ENCODE results near the gene TMEM62. TPM values are rescaled to one million over a fixed set of nuclear protein-coding genes. Genes with fewer than 3 reads are reported as not detected.
A peak's percentile ranks its signal among the peaks of the same experiment; 100 is the strongest.

The TMEM62 gene
- total and polyA plus RNA-seq, 10 of the 15 experiments (the other 5 are each of a cell fraction or from before 2014, with no cell fraction given), result 7.0 to 26.8 (median 14.9) TPM

- no peak overlapping the region for H3K27ac ChIP-seq (ENCODE audit: control insufficient read depth, insufficient read depth)
- no peak overlapping the region; the same call in 1 of the 2 replicates for H3K4me2 ChIP-seq (ENCODE audit: control insufficient read depth, insufficient read depth)
- no TSS peak for BruUV-seq (replicated peaks)
Observed at GRCh38 chr15:43187544-43188155, 54.3 kb downstream of the TMEM62 start.

More at GRCh38 chr15:43187544-43188155, 54.3 kb downstream of the TMEM62 start:
- H3K79me2 ChIP-seq (ENCODE audit: control insufficient read depth, insufficient read depth, low read length), result peaks cover 15% of the 10 kb centered on the region
- H3K9me3 ChIP-seq (replicated peaks; ENCODE audit: control insufficient read depth, insufficient read depth, low read length), result no peaks in the 10 kb centered on the region
- RAD21 ChIA-PET (ENCODE audit: unreplicated experiment), result interaction anchor here (1.0 to 2.2 kb wide), 2 partner anchors 16 to 98 kb away, joined by 6 to 15 read pairs; no protein-coding TSS in a partner anchor
- SMC1A ChIA-PET (ENCODE audit: uncharacterized antibody, unreplicated experiment), result interaction anchor here (1.5 kb wide), 1 partner anchor 15 kb away, joined by 3 read pairs; no protein-coding TSS in a partner anchor
- peak; percentile 7 for FAIRE-seq
- intact Hi-C loops (cut with micrococcal nuclease; ENCODE audit: unreplicated experiment), result loop anchor here (1.0 to 5.0 kb wide), 4 partner anchors 17 to 98 kb away; partner anchors contain the start of gene TMEM62
- no peak overlapping the region for H3K4me3 ChIP-seq
- H3K9ac ChIP-seq (ENCODE audit: control insufficient read depth, insufficient read depth, low read length), result no peak overlapping the region
- H3K4me1 ChIP-seq (ENCODE audit: control insufficient read depth, insufficient read depth, low read length), result no peaks in the 10 kb centered on the region
- no peaks in the 10 kb centered on the region for H3K27me3 ChIP-seq (replicated peaks in 1 of 2; ENCODE audit: control insufficient read depth in 2 of 2, insufficient read depth in 2 of 2, low read length in 1 of 2)
- in situ Hi-C loops (cut with MboI), result no loop called here
- 0 out of 3 replicates have a peak, but pooled peaks have one; percentile 12 for ATAC-seq
- TF ChIP-seq RAD21 (IDR thresholded peaks at IDR 0.05; ENCODE audit: insufficient read depth, low read depth, low read length) (peak; percentile 66), E2F8 (IDR thresholded peaks at IDR 0.05; ENCODE audit: low read depth, partially characterized antibody) (no peak), ZNF274 (IDR thresholded peaks at IDR 0.05; ENCODE audit: insufficient read depth, insufficient read length) (no peak), SIX5 (IDR thresholded peaks at IDR 0.05; ENCODE audit: low read depth, low read length, severe bottlenecking) (no peak), BCL3 (IDR thresholded peaks at IDR 0.05; ENCODE audit: borderline replicate concordance, insufficient read depth, low read depth, low read length, poor library complexity, severe bottlenecking) (no peak), YY1 (IDR thresholded peaks at IDR 0.05; ENCODE audit: low read depth, low read length) (no peak), SMC3 (IDR thresholded peaks at IDR 0.05; ENCODE audit: borderline replicate concordance, low read length) (peak; percentile 72), CTCF (IDR thresholded peaks at IDR 0.05 in 2 of 3, conservative IDR thresholded peaks at IDR 0.05 in 1 of 3; ENCODE audit: control insufficient read depth in 2 of 3, extremely low read depth in 1 of 3, insufficient read depth in 1 of 3, low read depth in 3 of 3, low read length in 3 of 3) (peak; percentile 56 to 75 (median 60); a peak in 5 of 6 replicates)
- no peak for DNase-seq (ENCODE audit: low read depth, low spot score)
- H4K20me1 ChIP-seq (ENCODE audit: control insufficient read depth, insufficient read depth), result no peaks in the 10 kb centered on the region
- no peak overlapping the region for H2AFZ ChIP-seq (ENCODE audit: control insufficient read depth, low read depth, low read length)
- 77% methylated on average over 2 of the region's 2 CpGs for WGBS (ENCODE audit: insufficient coverage, insufficient replicate concordance, low lambda C conversion rate, missing lambda C conversion rate)
- CTCF ChIA-PET, result interaction anchor here (1.1 to 5.0 kb wide), 4 partner anchors 16 to 98 kb away, joined by 3 to 37 read pairs (median 14); partner anchors contain the start of gene UBR1
- peaks cover 4 to 18% of the 10 kb centered on the region in 2 experiments; a peak in 3 of 4 replicates for H3K36me3 ChIP-seq (ENCODE audit: control insufficient read depth in 2 of 2, insufficient read depth in 2 of 2, low read length in 1 of 2)
- POLR2A ChIA-PET, result no interaction called here

Measured in GM12878 (cell line).